K562 (cell line): ENCODE results near the gene CAGE1. TPM values are rescaled to one million over a fixed set of nuclear protein-coding genes. Genes with fewer than 3 reads are reported as not detected.

Experiments
- ATAC-seq: fragments of 200-7000 bp; cut with Tn5 transposase; 3 replicates; pipeline ENCODE4 v1.9.1; 2020; ENCODE audit warnings: moderate library complexity
- BruUV-seq: library from RNA; stranded (reverse); fragments of 400-500 nt; replicated peaks from 2 replicates; lab custom pipeline; 2021; lab: Mats Ljungman, UMichigan
- CTCF ChIA-PET: fragments of 300-600 bp; formaldehyde crosslinking; extraction: SDS; loops from one replicate; lab custom pipeline; 2021; ENCODE audit warnings: low intra/inter-chr PET ratio; lab: Yijun Ruan, JAX
- POLR2A ChIA-PET: fragments of 300-600, 350-650 bp; sonication (Branson Sonifier 250); formaldehyde crosslinking; extraction: SDS; loops from one replicate; lab custom pipeline; 2021; ENCODE audit warnings: antibody characterized with exemption, inconsistent platforms; lab: Yijun Ruan, JAX
- DNase-seq, 4 experiments: peaks; one replicate each; pipeline versions ENCODE4 v3.0.0 to v3.0.0-alpha.2; 2011 to 2018; ENCODE audit warnings: low spot score in 3 of 4, mixed read lengths in 3 of 4; ENCODE audit errors: extremely low read depth in 1 of 4
- FAIRE-seq: peaks from 2 replicates; lab custom pipeline; 2011; peaks lifted over from hg19 to GRCh38; lab: Jason Lieb, UNC
- H2AFZ ChIP-seq: 2 replicates; pipeline ENCODE4 v1.6.0; 2011; ENCODE audit warnings: low read depth, low read length, control low read depth, inconsistent platforms
- H3K27ac ChIP-seq: fragments of 200-600 bp; 3 replicates; pipeline ENCODE4 v1.8.0; 2011; ENCODE audit warnings: low read depth, mild to moderate bottlenecking, control low read depth, inconsistent platforms, low read length, moderate library complexity, mixed read lengths; ENCODE audit errors: extremely low read depth
- H3K27me3 ChIP-seq, 2 experiments: fragments of 300-600 bp in 1 of 2; 2 replicates in 1 of 2; 3 replicates in 1 of 2; pipeline versions ENCODE4 v1.6.0 to v1.8.0; 2011; ENCODE audit warnings: inconsistent platforms in 2 of 2, low read length in 2 of 2, mild to moderate bottlenecking in 1 of 2, mixed read lengths in 1 of 2, moderate library complexity in 1 of 2; ENCODE audit not compliant: control insufficient read depth in 2 of 2, insufficient read depth in 2 of 2
- H3K36me3 ChIP-seq: fragments of 300-600 bp; 3 replicates; pipeline ENCODE4 v1.8.0; 2011; ENCODE audit warnings: mild to moderate bottlenecking, low read length, inconsistent platforms; ENCODE audit not compliant: control insufficient read depth, insufficient read depth
- H3K4me1 ChIP-seq, 2 experiments: fragments of 200-600 bp in 1 of 2; replicated peaks in 1 of 2; 2 replicates in 1 of 2; 3 replicates in 1 of 2; pipeline versions ENCODE4 v1.5.1 to v1.8.0; 2011; ENCODE audit warnings: inconsistent platforms in 2 of 2, low read length in 2 of 2, mild to moderate bottlenecking in 1 of 2, mixed read lengths in 1 of 2, moderate library complexity in 1 of 2; ENCODE audit not compliant: control insufficient read depth in 2 of 2, insufficient read depth in 2 of 2
- H3K4me2 ChIP-seq: 2 replicates; pipeline ENCODE4 v1.6.1; 2011; ENCODE audit warnings: low read length, control low read depth, inconsistent platforms, mixed read lengths; ENCODE audit not compliant: insufficient read depth
- H3K4me3 ChIP-seq: fragments of 200-600 bp; sonication (generic), shearing (Covaris generic); 2 replicates; pipeline ENCODE4 v1.5.1; 2016; ENCODE audit warnings: control low read depth, inconsistent platforms
- H3K79me2 ChIP-seq: fragments of 200-600 bp; 3 replicates; pipeline ENCODE4 v1.8.0; 2011; ENCODE audit warnings: low read length, inconsistent platforms; ENCODE audit not compliant: control insufficient read depth, insufficient read depth
- H3K9ac ChIP-seq, 2 experiments: 2 replicates each; pipeline versions ENCODE4 v1.6.0 to v1.6.1; 2011; ENCODE audit warnings: low read depth in 2 of 2, low read length in 2 of 2, control low read depth in 1 of 2, inconsistent platforms in 1 of 2, mild to moderate bottlenecking in 1 of 2, mixed read lengths in 1 of 2; ENCODE audit not compliant: insufficient read depth in 1 of 2
- H3K9me1 ChIP-seq: one replicate; pipeline ENCODE4 v1.6.0; 2011; ENCODE audit warnings: inconsistent platforms, mild to moderate bottlenecking, low read length, moderate library complexity; ENCODE audit not compliant: control insufficient read depth, insufficient read depth
- H3K9me3 ChIP-seq: replicated peaks from 2 replicates; pipeline ENCODE4 v1.5.1; 2011; ENCODE audit warnings: low read depth, low read length, inconsistent platforms; ENCODE audit not compliant: control insufficient read depth, insufficient read depth
- H4K20me1 ChIP-seq: replicated peaks from 2 replicates; pipeline ENCODE4 v1.6.1; 2011; ENCODE audit warnings: low read length, inconsistent platforms, mixed read lengths; ENCODE audit not compliant: control insufficient read depth, insufficient read depth
- ATF3 ChIP-seq, 2 experiments: fragments of 450-650 bp in 1 of 2; sonication (generic) in 1 of 2; formaldehyde crosslinking in 1 of 2; IDR thresholded peaks in 1 of 2; conservative IDR thresholded peaks in 1 of 2; 2 replicates each; pipeline versions ENCODE4 v1.6.1 to v1.8.1; 2016 to 2023; ENCODE audit warnings: mild to moderate bottlenecking in 2 of 2, moderate library complexity in 2 of 2, inconsistent platforms in 1 of 2, missing genetic modification reagents in 1 of 2
- CBX2 ChIP-seq: fragments of 200-600 bp; sonication (generic); IDR thresholded peaks from one replicate; pipeline ENCODE4 v1.6.1; 2012; ENCODE audit warnings: mild to moderate bottlenecking, low read length, inconsistent platforms; ENCODE audit not compliant: insufficient read depth, poor library complexity, severe bottlenecking
- CBX8 ChIP-seq: fragments of 200-600 bp; sonication (generic); IDR thresholded peaks from 2 replicates; pipeline ENCODE4 v1.6.1; 2012; ENCODE audit warnings: borderline replicate concordance, mixed run types, low read depth, mild to moderate bottlenecking, moderate library complexity, mixed read lengths, low read length, control low read depth, inconsistent platforms; ENCODE audit not compliant: poor library complexity, severe bottlenecking; ENCODE audit errors: extremely low read depth
- MITF ChIP-seq: IDR thresholded peaks from 2 replicates; pipeline ENCODE4 v1.6.1; 2014; ENCODE audit warnings: antibody characterized with exemption
- TFAM ChIP-seq: fragments of 250-450 bp; sonication (Bioruptor Pico); conservative IDR thresholded peaks from 2 replicates; pipeline ENCODE4 v1.5.0; 2021; ENCODE audit warnings: mild to moderate bottlenecking, moderate library complexity
- WGBS: fragments of 100-300 bp; shearing (Covaris generic); methylation state at CpG from one replicate; pipeline ENCODE4 v1.1.6; 2016; ENCODE audit warnings: low coverage, mixed read lengths; ENCODE audit not compliant: insufficient coverage; ENCODE audit errors: missing lambda C conversion rate; 5-methylcytosine and 5-hydroxymethylcytosine counted together
- in situ Hi-C: fragments of 300-500 bp; cut with MboI; formaldehyde crosslinking; loops from 4 replicates; pipeline ENCODE4 v1.15.0; 2018; ENCODE audit warnings: inconsistent platforms, mixed read lengths
- intact Hi-C: fragments of 100-400 bp; cut with micrococcal nuclease; formaldehyde crosslinking; loops from 2 replicates; pipeline ENCODE4 v1.14.2; 2022
- polyA plus RNA-seq, 8 experiments: library from polyadenylated mRNA; depleted of rRNA in 4 of 8; stranded (reverse) in 5 of 8; unstranded in 3 of 8; fragments of >200 nt; fragmentation: Nextera tagmentation in 2 of 8; fragmentation: Illumina TruSeq in 1 of 8; extraction: Ambion mirVana in 2 of 8; extraction: Trizol in 1 of 8; gene quantifications; 2 replicates each; pipeline versions ENCODE4 v1.2.1 to v1.2.3, GENCODE V29; 2011 to 2014; ENCODE audit warnings: inconsistent platforms in 1 of 8, missing spikeins in 1 of 8
- total RNA-seq, 7 experiments: library from RNA; depleted of rRNA in 6 of 7; stranded (reverse); fragments of >200 nt in 6 of 7; fragmentation: Illumina TruSeq in 2 of 7; extraction: Trizol in 2 of 7; gene quantifications; 2 replicates each; pipeline versions ENCODE4 v1.2.1 to v1.2.3, GENCODE V29; 2011 to 2021; ENCODE audit warnings: low replicate concordance in 1 of 7

CAGE1 gene
- total and polyA plus RNA-seq, 9 of the 15 experiments (the other 6 are each of a cell fraction or from before 2014, with no cell fraction given), result 0.13 to 0.33 (median 0.18) TPM; not detected in 4

- Histone ChIP-seq H2AFZ (no peak overlapping the region), H4K20me1 (no peaks in the 10 kb centered on the region), H3K27me3 (peaks cover 11% of the 10 kb centered on the region in 2 experiments; a peak in 4 of 5 replicates), H3K9me1 (no peaks in the 10 kb centered on the region), H3K79me2 (no peaks in the 10 kb centered on the region), H3K4me1 (no peaks in the 10 kb centered on the region), H3K4me3 (no peak overlapping the region), H3K9me3 (no peaks in the 10 kb centered on the region), H3K9ac (no peak overlapping the region), H3K27ac (no peak overlapping the region), H3K36me3 (no peaks in the 10 kb centered on the region), H3K4me2 (no peak overlapping the region)
- in situ Hi-C loops, result no loop called here
- FAIRE-seq (no peak), DNase-seq (no peak), ATAC-seq (no peak)
- TF ChIP-seq CBX8 (peak; percentile 98), MITF (no peak), ATF3 (IDR thresholded peaks at IDR 0.05) (0 out of 2 replicates have a peak, but pooled peaks have one; percentile 36), ATF3 (CRISPR knock-in tag; conservative IDR thresholded peaks at IDR 0.05) (no peak), CBX2 (peak; percentile 90), TFAM (CRISPR knock-in tag) (no peak)
- 0% methylated on average over 4 of the region's 4 CpGs for WGBS
- intact Hi-C loops, result no loop called here
- ChIA-PET CTCF (no interaction called here), POLR2A (interaction anchor here (1.0 kb wide), 2 partner anchors 11 to 25 kb away, joined by 3 to 5 read pairs; partner anchors contain the start of genes CAGE1 and RIOK1)
- no TSS peak for BruUV-seq
These were observed 10.8 kb downstream of the CAGE1 start for GRCh38 chr6:7378740-7379139.
